Stimulated activated CD8-positive, alpha-beta memory T cell treated with anti-CD3 and anti-CD28 coated beads, Interleukin-4, amount 100 ng/mL, for 1 hour (primary cell): ENCODE measurements around the gene DGKQ.

ENCODE experiments used
- DNase-seq, 2 donors: peaks; one replicate each; pipeline ENCODE4 v3.0.0-alpha.2; 2020; ENCODE audit warnings: low read depth in 2 of 2, low spot score in 1 of 2

The DGKQ gene

GRCh38 chr4:973431-974397 lies at the start of gene DGKQ:
DGKQ (minus strand) TSS chr4:973569; CDS start chr4:973482, 87 bp downstream.
- DNase-seq = peak; percentile 76 to 86

- DNase-seq = no peak
These were observed 49.3 kb upstream of the DGKQ start for GRCh38 chr4:1022739-1023066.

- DNase-seq = no peak
These were observed 48.8 kb upstream of the DGKQ start for GRCh38 chr4:1022051-1022738.

- DNase-seq = no peak
These were observed 48.1 kb upstream of the DGKQ start for GRCh38 chr4:1021386-1022050.

GRCh38 chr4:1019729-1020470 lies 46.5 kb upstream of the DGKQ start:
- no peak for DNase-seq

- no peak for DNase-seq
These were observed 46.0 kb upstream of the DGKQ start for GRCh38 chr4:1019320-1019719.

GRCh38 chr4:1018147-1019020 lies 45.0 kb upstream of the DGKQ start:
- no peak for DNase-seq

- no peak for DNase-seq
These were observed 44.3 kb upstream of the DGKQ start for GRCh38 chr4:1017706-1018105.

GRCh38 chr4:1017211-1017610 lies 43.8 kb upstream of the DGKQ start:
- DNase-seq = no peak

- no peak for DNase-seq
These were observed 42.4 kb upstream of the DGKQ start for GRCh38 chr4:1015746-1016145.

GRCh38 chr4:1015179-1015578 lies 41.8 kb upstream of the DGKQ start:
- no peak for DNase-seq

GRCh38 chr4:1014291-1015167 lies 41.2 kb upstream of the DGKQ start:
- no peak for DNase-seq

- DNase-seq = no peak
These were observed 40.1 kb upstream of the DGKQ start for GRCh38 chr4:1013225-1014073.

- DNase-seq = no peak
These were observed 38.8 kb upstream of the DGKQ start for GRCh38 chr4:1012034-1012739.

- no peak for DNase-seq
These were observed 38.3 kb upstream of the DGKQ start for GRCh38 chr4:1011666-1012033.

- peak; percentile 83 for DNase-seq
These were observed 37.8 kb upstream of the DGKQ start, which contains the start of gene FGFRL1 for GRCh38 chr4:1011022-1011665. FGFRL1 (plus strand) TSS chr4:1011626; CDS start chr4:1012486, 860 bp downstream.

- peak in 1 of 2 donors; percentile 39 for DNase-seq
These were observed 37.1 kb upstream of the DGKQ start for GRCh38 chr4:1010395-1011021.
